H1 (cell line): ENCODE measurements around the gene DPF3. TPM values are rescaled to one million over a fixed set of nuclear protein-coding genes. Genes with fewer than 3 reads are reported as not detected.
A peak's percentile ranks its signal among the peaks of the same experiment; 100 is the strongest.

ENCODE experiments used
- CTCF ChIA-PET: fragments of 300-600 bp; sonication (Branson Sonifier 250); formaldehyde crosslinking; loops from one replicate; lab custom pipeline; 2021; ENCODE audit not compliant: partially characterized antibody; lab: Charles Lee
- POLR2A ChIA-PET: fragments of 300-600 bp; sonication (Branson Sonifier 250); formaldehyde crosslinking; loops from one replicate; lab custom pipeline; 2021; ENCODE audit warnings: inconsistent platforms; ENCODE audit not compliant: partially characterized antibody; lab: Charles Lee
- DNase-seq, 2 experiments: peaks; one replicate each; pipeline versions ENCODE4 v3.0.0 to v3.0.0-alpha.2; 2010 to 2022; ENCODE audit warnings: low spot score in 2 of 2, low read depth in 1 of 2, mixed read lengths in 1 of 2
- FAIRE-seq: peaks from 2 replicates; lab custom pipeline; 2011; peaks lifted over from hg19 to GRCh38; lab: Jason Lieb, UNC
- H2AFZ ChIP-seq: 2 replicates; pipeline ENCODE4 v1.8.1; 2012; ENCODE audit warnings: low read length, inconsistent platforms
- H2AK5ac ChIP-seq: 2 replicates; pipeline ENCODE4 v1.6.1; 2013; ENCODE audit warnings: low read depth, low read length
- H2BK120ac ChIP-seq: replicated peaks from 2 replicates; pipeline ENCODE3; 2013; ENCODE audit warnings: low read depth, low read length, inconsistent platforms
- H2BK12ac ChIP-seq: 2 replicates; pipeline ENCODE4 v1.6.1; 2013; ENCODE audit warnings: low read depth, low read length
- H2BK15ac ChIP-seq: 2 replicates; pipeline ENCODE4 v1.6.1; 2013; ENCODE audit warnings: low read length
- H2BK20ac ChIP-seq: 2 replicates; pipeline ENCODE4 v1.6.1; 2013; ENCODE audit warnings: low read length
- H2BK5ac ChIP-seq: 2 replicates; pipeline ENCODE4 v1.6.1; 2013; ENCODE audit warnings: low read depth, low read length
- H3K14ac ChIP-seq: 2 replicates; pipeline ENCODE4 v1.6.1; 2013; ENCODE audit warnings: inconsistent platforms; ENCODE audit not compliant: insufficient read length
- H3K18ac ChIP-seq: 2 replicates; pipeline ENCODE4 v1.6.1; 2013; ENCODE audit warnings: low read length; ENCODE audit errors: extremely low read depth
- H3K23ac ChIP-seq: 2 replicates; pipeline ENCODE4 v1.6.1; 2013; ENCODE audit warnings: inconsistent platforms; ENCODE audit not compliant: insufficient read length
- H3K23me2 ChIP-seq: 2 replicates; pipeline ENCODE4 v1.6.1; 2013; ENCODE audit warnings: low read depth, low read length
- H3K27ac ChIP-seq: 2 replicates; pipeline ENCODE4 v1.6.1; 2011; ENCODE audit warnings: low read depth, low read length, inconsistent platforms
- H3K27me3 ChIP-seq, 4 experiments: replicated peaks in 1 of 4; 1 replicate in 1 of 4; 2 replicates in 3 of 4; pipeline versions ENCODE4 v1.6.1 to v1.8.1; 2011 to 2013; ENCODE audit warnings: low read length in 3 of 4, mild to moderate bottlenecking in 3 of 4, inconsistent platforms in 2 of 4, mixed read lengths in 2 of 4, moderate library complexity in 1 of 4; ENCODE audit not compliant: control insufficient read depth in 3 of 4, insufficient read depth in 3 of 4; ENCODE audit errors: extremely low read depth in 1 of 4
- H3K36me3 ChIP-seq, 4 experiments: 2 replicates each; pipeline versions ENCODE4 v1.6.1 to v1.8.1; 2011 to 2013; ENCODE audit warnings: mild to moderate bottlenecking in 4 of 4, low read length in 3 of 4, moderate library complexity in 2 of 4, control low read depth in 1 of 4, inconsistent platforms in 1 of 4; ENCODE audit not compliant: insufficient read depth in 4 of 4, control insufficient read depth in 2 of 4
- H3K4ac ChIP-seq: replicated peaks from 2 replicates; pipeline ENCODE3; 2013; ENCODE audit warnings: low read length, low read depth, mixed read lengths, inconsistent platforms; ENCODE audit not compliant: insufficient read length
- H3K4me1 ChIP-seq, 4 experiments: replicated peaks in 1 of 4; 1 replicate in 1 of 4; 2 replicates in 3 of 4; pipeline versions ENCODE4 v1.6.1 to v1.8.1; 2011 to 2013; ENCODE audit warnings: low read length in 3 of 4, inconsistent platforms in 2 of 4, mixed read lengths in 1 of 4; ENCODE audit not compliant: insufficient read depth in 4 of 4, control insufficient read depth in 3 of 4
- H3K4me2 ChIP-seq, 2 experiments: 2 replicates each; pipeline versions ENCODE4 v1.6.1 to v1.8.1; 2011 to 2013; ENCODE audit warnings: low read depth in 2 of 2, low read length in 2 of 2, control low read depth in 1 of 2, inconsistent platforms in 1 of 2, mild to moderate bottlenecking in 1 of 2; ENCODE audit not compliant: insufficient read depth in 1 of 2
- H3K4me3 ChIP-seq, 4 experiments: fragments of 200-600, 300-600 bp in 1 of 4; sonication (generic), shearing (Covaris generic), sonication (Bioruptor Twin) in 1 of 4; 2 replicates each; pipeline versions ENCODE4 v1.5.1 to v1.8.1; 2011 to 2016; ENCODE audit warnings: low read length in 4 of 4, low read depth in 3 of 4, control low read depth in 2 of 4, inconsistent platforms in 2 of 4, mild to moderate bottlenecking in 2 of 4, mixed read lengths in 1 of 4, moderate library complexity in 1 of 4; ENCODE audit not compliant: insufficient read depth in 2 of 4; ENCODE audit errors: extremely low read depth in 1 of 4
- H3K56ac ChIP-seq: replicated peaks from 2 replicates; pipeline ENCODE3; 2013; ENCODE audit warnings: low read depth, mild to moderate bottlenecking, mixed read lengths, low read length, inconsistent platforms; ENCODE audit not compliant: insufficient read length
- H3K79me1 ChIP-seq: 2 replicates; pipeline ENCODE4 v1.6.1; 2013; ENCODE audit warnings: low read depth, low read length, control low read depth
- H3K79me2 ChIP-seq, 2 experiments: 2 replicates each; pipeline versions ENCODE4 v1.6.1 to v1.8.1; 2012 to 2013; ENCODE audit warnings: low read length in 2 of 2, mild to moderate bottlenecking in 2 of 2, inconsistent platforms in 1 of 2; ENCODE audit not compliant: insufficient read depth in 2 of 2, control insufficient read depth in 1 of 2
- H3K9ac ChIP-seq, 4 experiments: replicated peaks in 1 of 4; 1 replicate in 1 of 4; 2 replicates in 3 of 4; pipeline versions ENCODE4 v1.6.1 to v1.8.1; 2011 to 2013; ENCODE audit warnings: low read depth in 3 of 4, low read length in 3 of 4, control low read depth in 2 of 4, mild to moderate bottlenecking in 2 of 4, moderate library complexity in 2 of 4, inconsistent platforms in 1 of 4; ENCODE audit errors: extremely low read depth in 1 of 4
- H3K9me3 ChIP-seq, 2 experiments: 2 replicates each; pipeline versions ENCODE4 v1.6.1 to v1.8.1; 2012 to 2013; ENCODE audit warnings: mild to moderate bottlenecking in 2 of 2, moderate library complexity in 2 of 2, control low read depth in 1 of 2, inconsistent platforms in 1 of 2, low read depth in 1 of 2, low read length in 1 of 2, mixed read lengths in 1 of 2; ENCODE audit not compliant: insufficient read depth in 2 of 2
- H4K20me1 ChIP-seq, 2 experiments: replicated peaks in 1 of 2; 2 replicates each; pipeline versions ENCODE3 to v1.8.1; 2011 to 2013; ENCODE audit warnings: inconsistent platforms in 2 of 2, low read length in 2 of 2, mild to moderate bottlenecking in 1 of 2; ENCODE audit not compliant: insufficient read depth in 2 of 2, control insufficient read depth in 1 of 2
- H4K5ac ChIP-seq: 2 replicates; pipeline ENCODE4 v1.6.1; 2013; ENCODE audit warnings: low read length, low read depth, mixed read lengths, inconsistent platforms; ENCODE audit not compliant: insufficient read length
- H4K8ac ChIP-seq: 2 replicates; pipeline ENCODE4 v1.8.0; 2013; ENCODE audit warnings: mild to moderate bottlenecking, moderate library complexity, low read length, inconsistent platforms; ENCODE audit not compliant: insufficient read depth; ENCODE audit errors: extremely low read depth
- H4K91ac ChIP-seq: replicated peaks from 2 replicates; pipeline ENCODE3; 2013; ENCODE audit warnings: low read length, mixed read lengths, inconsistent platforms; ENCODE audit not compliant: insufficient read length
- CBX8 ChIP-seq: fragments of 300-800, 300-1000 bp; sonication (generic); IDR thresholded peaks from 2 replicates; pipeline ENCODE4 v1.7.1; 2016; ENCODE audit warnings: low read depth, low read length, borderline replicate concordance
- CREB1 ChIP-seq: IDR thresholded peaks from 2 replicates; pipeline ENCODE4 v1.6.1; 2012; ENCODE audit warnings: inconsistent platforms
- EGR1 ChIP-seq: IDR thresholded peaks from 2 replicates; pipeline ENCODE4 v1.6.1; 2011; ENCODE audit warnings: low read depth, low read length, borderline replicate concordance
- KDM1A ChIP-seq: fragments of 200-600, 300-600 bp; sonication (generic); IDR thresholded peaks from 2 replicates; pipeline ENCODE4 v1.7.1; 2016; ENCODE audit warnings: mild to moderate bottlenecking, low read length, borderline replicate concordance
- KDM4A ChIP-seq: IDR thresholded peaks from one replicate; pipeline ENCODE4 v1.7.1; 2012; ENCODE audit warnings: low read depth, mild to moderate bottlenecking, moderate library complexity, low read length, inconsistent platforms; ENCODE audit not compliant: severe bottlenecking
- SIN3A ChIP-seq, 2 experiments: IDR thresholded peaks in 1 of 2; conservative IDR thresholded peaks in 1 of 2; 2 replicates each; pipeline ENCODE4 v1.6.1; 2011 to 2012; ENCODE audit warnings: low read length in 2 of 2, improper control_type of control experiment in 1 of 2, low read depth in 1 of 2, mild to moderate bottlenecking in 1 of 2
- SRF ChIP-seq: IDR thresholded peaks from 2 replicates; pipeline ENCODE4 v1.6.1; 2011; ENCODE audit warnings: mild to moderate bottlenecking, low read depth, low read length, moderate library complexity
- TAF7 ChIP-seq: optimal IDR thresholded peaks from 2 replicates; pipeline ENCODE3; 2011; ENCODE audit warnings: low read depth, mild to moderate bottlenecking, inconsistent platforms, low read length, moderate library complexity, borderline replicate concordance
- WGBS, 2 experiments: shearing (Covaris generic) in 1 of 2; methylation state at CpG; one replicate each; pipeline versions ENCODE4 v1.1.6 to v1.1.7; 2013 to 2015; ENCODE audit warnings: low lambda C conversion rate in 2 of 2, mixed read lengths in 2 of 2, inconsistent platforms in 1 of 2, low coverage in 1 of 2, missing lambda C conversion rate in 1 of 2; ENCODE audit not compliant: insufficient replicate concordance in 2 of 2, insufficient coverage in 1 of 2, insufficient read length in 1 of 2; ENCODE audit errors: extremely low coverage in 1 of 2, missing lambda C conversion rate in 1 of 2; 5-methylcytosine and 5-hydroxymethylcytosine counted together
- polyA plus RNA-seq, 7 experiments: library from polyadenylated mRNA; depleted of rRNA in 3 of 7; stranded (reverse) in 5 of 7; unstranded in 2 of 7; fragments of >200 nt in 5 of 7; fragments of 200-250 nt in 2 of 7; gene quantifications; 1 replicate in 5 of 7; 2 replicates in 1 of 7; 4 replicates in 1 of 7; pipeline versions ENCODE4 v1.2.1 to v1.2.3, GENCODE V29; 2011 to 2013; ENCODE audit warnings: missing spikeins in 2 of 7, mixed read lengths in 2 of 7
- total RNA-seq: library from RNA; stranded (reverse); fragmentation: NEBNext Ultra II Directional; extraction: Animal tissue kit (Norgen Biotek cat#: 25700); gene quantifications from 2 replicates; pipeline ENCODE4 v1.2.1, GENCODE V29; 2021

The DPF3 gene
- total and polyA plus RNA-seq, 2 of the 8 experiments (the other 6 are each of a cell fraction or from before 2014, with no cell fraction given): 0.19 TPM; not detected in 1

GRCh38 chr14:72629534-72629933 lies 264.4 kb downstream of the DPF3 start:
- peak in 1 of 2 experiments; percentile 4 for DNase-seq
- CTCF ChIA-PET: no interaction called here
- H3K27me3 ChIP-seq: no peaks in the 10 kb centered on the region

More at GRCh38 chr14:72629534-72629933, 264.4 kb downstream of the DPF3 start:
- H2BK120ac ChIP-seq: no peak overlapping the region
- no peak overlapping the region for H3K14ac ChIP-seq
- H3K27ac ChIP-seq: no peak overlapping the region
- H4K5ac ChIP-seq: no peak overlapping the region
- H4K91ac ChIP-seq: no peak overlapping the region
- H3K4me1 ChIP-seq: no peaks in the 10 kb centered on the region
- no peaks in the 10 kb centered on the region for H3K23me2 ChIP-seq
- no peak overlapping the region for H2AFZ ChIP-seq
- H3K79me2 ChIP-seq: no peaks in the 10 kb centered on the region
- H3K4me3 ChIP-seq: no peak overlapping the region
- H3K79me1 ChIP-seq: no peaks in the 10 kb centered on the region
- H3K56ac ChIP-seq: no peak overlapping the region
- H4K8ac ChIP-seq: no peak overlapping the region
- no peak overlapping the region for H3K4ac ChIP-seq
- H3K9me3 ChIP-seq: no peaks in the 10 kb centered on the region
- FAIRE-seq: no peak
- H2BK12ac ChIP-seq: no peak overlapping the region
- no peak overlapping the region for H3K23ac ChIP-seq
- no peak overlapping the region for H3K4me2 ChIP-seq
- no peak overlapping the region; the same call in 1 of the 2 replicates for H2AK5ac ChIP-seq
- POLR2A ChIA-PET: no interaction called here
- TF ChIP-seq KDM1A: no peak
- no peak for TF ChIP-seq TAF7
- TF ChIP-seq CBX8: no peak
- no peak for TF ChIP-seq SIN3A (conservative IDR thresholded peaks at IDR 0.05 in 1 of 2, IDR thresholded peaks at IDR 0.05 in 1 of 2; ENCODE audit: low read depth in 1 of 2, low read length in 2 of 2)
- no peak for TF ChIP-seq SRF
- TF ChIP-seq KDM4A: no peak
- TF ChIP-seq EGR1: no peak
- TF ChIP-seq CREB1: no peak
- H3K36me3 ChIP-seq: no peaks in the 10 kb centered on the region
- H2BK5ac ChIP-seq: no peak overlapping the region
- no peak overlapping the region for H3K18ac ChIP-seq
- H4K20me1 ChIP-seq: no peaks in the 10 kb centered on the region
- no peak overlapping the region for H2BK20ac ChIP-seq
- H2BK15ac ChIP-seq: no peak overlapping the region
- H3K9ac ChIP-seq: no peak overlapping the region
- 93% methylated on average over 2 of the region's 2 CpGs; no CpG with 5 or more reads in 1 of the 2 experiments for WGBS, 2 experiments
